SHP77 treated with DMSO at 0.1 percent for 48 hours (cell line): ENCODE results near the gene SIGLEC1.

Source experiments
- DNase-seq: peaks from one replicate; lab custom pipeline; 2025; lab: John Stamatoyannopoulos, UW

SIGLEC1 gene

DNA sequence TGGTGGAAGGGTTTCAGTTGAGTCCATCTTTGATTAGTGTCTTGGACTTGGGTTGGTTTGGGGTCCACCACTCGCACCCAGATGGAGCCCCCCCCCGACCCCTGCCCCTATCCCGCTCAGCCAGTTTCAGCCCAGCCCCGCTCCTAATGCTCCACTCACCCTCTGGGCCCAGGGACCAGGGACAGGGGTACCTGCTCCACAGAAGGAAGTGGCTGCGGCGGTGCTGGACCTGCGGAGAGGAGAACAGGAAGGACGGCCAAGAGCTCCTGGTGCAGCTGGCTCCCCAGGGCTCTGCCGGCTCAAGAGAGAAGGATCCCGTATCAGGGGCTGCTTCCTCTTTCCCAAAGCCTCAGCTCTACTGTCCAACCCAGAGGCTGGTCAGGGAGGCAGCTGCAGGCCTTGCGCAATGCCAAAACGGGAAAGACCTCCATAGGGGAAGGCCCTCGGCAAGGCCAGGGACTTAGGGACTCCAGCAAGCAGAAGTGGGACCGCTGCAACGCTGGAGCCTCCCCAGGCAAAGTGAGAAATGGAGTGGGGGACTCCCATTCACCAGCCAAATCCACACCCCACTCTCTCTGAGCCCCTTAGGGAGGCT lies at the start of gene SIGLEC1:
TSS of gene SIGLEC1 (minus strand) at position 322 of the 595 bp plus-strand sequence. CDS start 5,472 bp downstream, outside the sequence.
- DNase-seq = no peak

DNA sequence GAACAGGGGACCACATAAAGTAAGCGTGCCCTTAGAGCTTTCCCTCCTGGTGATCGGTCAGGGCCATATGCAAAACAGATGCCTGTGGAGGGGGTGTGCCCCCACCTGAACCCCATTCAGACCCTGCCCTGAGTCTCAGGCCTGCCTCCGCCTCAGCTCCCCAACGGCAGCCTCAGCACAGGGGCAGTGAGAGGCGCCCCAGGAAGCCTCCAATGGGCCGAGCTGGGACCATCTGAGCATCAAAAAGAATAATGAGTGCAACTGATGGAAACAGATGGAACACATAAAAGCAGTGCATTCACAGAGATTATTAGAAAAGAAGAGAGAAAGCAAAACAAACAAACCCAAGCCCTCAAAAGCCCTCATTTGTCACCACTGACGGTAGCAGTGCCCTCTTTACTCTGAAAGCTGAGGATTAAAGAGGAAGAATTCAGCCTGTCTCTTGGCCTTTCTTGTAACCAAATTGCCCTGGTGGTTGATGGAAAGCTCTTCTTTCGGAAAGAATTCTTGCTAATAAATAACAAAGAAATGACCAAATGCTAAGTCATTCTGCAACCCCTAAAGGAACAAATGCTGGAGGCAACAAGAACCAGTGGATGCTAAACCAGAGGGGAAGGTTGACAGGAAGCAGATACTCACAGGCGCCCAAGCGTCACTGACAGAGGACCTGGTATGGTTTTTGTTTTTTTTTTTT lies 48.4 kb upstream of the SIGLEC1 start:
- DNase-seq = no peak

- DNase-seq = no peak
Observed at GRCh38 chr20:3759884-3760283, 47.5 kb upstream of the SIGLEC1 start.

DNA sequence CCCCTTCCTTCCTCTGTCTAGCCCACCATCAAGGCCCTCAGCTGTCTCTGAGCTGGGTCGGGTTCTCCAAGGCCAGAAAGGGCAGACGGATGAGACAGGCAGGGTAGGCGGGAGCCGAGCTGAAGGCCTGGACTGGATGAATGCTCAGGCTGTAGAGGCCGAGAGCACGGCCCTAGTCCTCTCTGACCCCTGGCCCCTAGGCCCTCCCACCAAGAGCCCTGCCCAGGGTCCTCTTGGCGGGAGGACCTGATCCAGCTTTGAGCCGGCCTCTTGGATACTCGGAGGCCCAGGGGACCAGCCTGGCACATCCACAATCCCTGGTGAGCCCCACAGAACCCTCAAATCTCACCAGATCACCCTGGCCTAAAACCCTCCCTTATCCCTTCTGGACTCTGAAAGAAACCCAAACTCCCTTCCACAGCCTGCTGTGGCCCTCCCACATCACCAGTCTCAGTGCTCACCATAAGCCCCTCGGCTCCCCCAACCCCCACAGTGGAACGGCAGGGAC lies 47.0 kb upstream of the SIGLEC1 start:
- DNase-seq = no peak

- DNase-seq = no peak
Observed at GRCh38 chr20:3758566-3758965, 46.2 kb upstream of the SIGLEC1 start.

DNA sequence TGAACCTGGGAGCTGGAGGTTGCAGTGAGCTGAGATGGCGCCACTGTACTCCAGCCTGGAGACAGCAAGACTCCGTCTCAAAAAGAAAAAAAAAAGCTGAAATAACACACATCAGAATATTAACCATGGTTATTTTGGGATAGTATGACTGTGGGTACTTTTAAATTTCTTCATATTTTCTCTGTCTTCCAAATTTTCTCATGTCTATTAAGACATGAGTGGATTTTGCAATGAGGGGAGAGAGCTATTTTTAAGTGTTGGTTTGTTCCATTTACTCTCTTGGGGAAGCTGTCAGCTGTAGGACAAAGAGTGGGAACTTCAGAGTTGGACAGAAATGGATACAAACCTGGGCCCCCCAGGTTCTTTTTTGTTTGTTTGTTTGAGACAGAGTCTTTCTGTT lies 44.9 kb upstream of the SIGLEC1 start:
- DNase-seq = no peak

DNA sequence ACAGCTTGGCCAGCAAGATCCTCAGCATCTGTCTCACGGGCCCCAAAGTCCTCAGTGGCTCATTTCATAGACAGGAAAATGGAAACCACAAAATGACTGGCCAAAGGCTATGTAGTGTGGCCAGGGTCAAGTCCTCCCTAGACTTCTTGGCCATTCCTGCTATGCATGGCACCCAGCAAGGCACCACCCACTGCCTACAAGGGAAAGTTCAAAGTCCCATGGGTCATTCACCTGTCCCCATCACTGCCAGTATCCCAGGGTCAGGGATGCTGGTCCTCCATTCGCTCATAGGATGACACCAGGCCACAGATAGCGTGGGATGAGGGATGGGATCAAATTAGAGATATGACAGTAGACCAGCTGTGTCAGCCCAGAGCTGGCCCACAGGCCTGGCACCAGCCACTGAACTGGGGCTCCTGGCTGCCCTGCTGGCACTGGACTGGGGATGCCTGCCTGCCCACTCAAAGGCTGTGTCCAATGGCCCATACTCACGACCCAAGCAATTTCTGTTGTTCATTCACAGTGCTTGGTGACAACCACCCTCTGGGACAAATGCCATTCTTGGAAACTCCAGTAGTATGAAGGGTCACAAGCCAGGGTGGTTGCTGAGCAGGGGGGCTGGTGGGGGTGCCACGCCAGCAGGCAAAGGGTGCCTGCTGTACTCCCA lies 43.5 kb upstream of the SIGLEC1 start:
- no peak for DNase-seq

- no peak for DNase-seq
Observed at GRCh38 chr20:3755269-3755668, 42.9 kb upstream of the SIGLEC1 start.

GRCh38 chr20:3754276-3754630 lies 41.9 kb upstream of the SIGLEC1 start:
- no peak for DNase-seq

- DNase-seq = no peak
Observed at GRCh38 chr20:3753501-3754275, 41.3 kb upstream of the SIGLEC1 start.

DNA sequence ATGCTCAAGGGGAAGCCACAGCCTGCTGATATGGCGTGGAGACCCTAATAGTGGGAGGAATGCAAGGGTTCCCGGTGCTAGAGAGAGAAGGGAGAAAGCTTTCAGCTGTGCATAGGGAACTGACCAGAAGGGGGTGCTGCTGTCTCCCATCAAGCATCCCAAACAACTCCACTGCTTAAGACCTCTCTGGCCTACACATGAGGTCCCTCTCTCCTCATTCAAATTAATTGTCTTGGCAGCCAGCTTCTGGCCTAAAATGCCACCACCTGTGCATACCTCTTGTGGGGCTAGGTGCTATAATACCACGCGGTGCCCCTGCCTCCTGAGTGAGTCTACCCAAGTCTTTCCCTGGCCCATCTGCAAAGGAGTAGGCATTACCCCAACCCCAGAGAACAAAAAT lies 40.7 kb upstream of the SIGLEC1 start:
- no peak for DNase-seq

- DNase-seq = no peak
Observed at GRCh38 chr20:3752386-3752759, 40.0 kb upstream of the SIGLEC1 start.

DNA sequence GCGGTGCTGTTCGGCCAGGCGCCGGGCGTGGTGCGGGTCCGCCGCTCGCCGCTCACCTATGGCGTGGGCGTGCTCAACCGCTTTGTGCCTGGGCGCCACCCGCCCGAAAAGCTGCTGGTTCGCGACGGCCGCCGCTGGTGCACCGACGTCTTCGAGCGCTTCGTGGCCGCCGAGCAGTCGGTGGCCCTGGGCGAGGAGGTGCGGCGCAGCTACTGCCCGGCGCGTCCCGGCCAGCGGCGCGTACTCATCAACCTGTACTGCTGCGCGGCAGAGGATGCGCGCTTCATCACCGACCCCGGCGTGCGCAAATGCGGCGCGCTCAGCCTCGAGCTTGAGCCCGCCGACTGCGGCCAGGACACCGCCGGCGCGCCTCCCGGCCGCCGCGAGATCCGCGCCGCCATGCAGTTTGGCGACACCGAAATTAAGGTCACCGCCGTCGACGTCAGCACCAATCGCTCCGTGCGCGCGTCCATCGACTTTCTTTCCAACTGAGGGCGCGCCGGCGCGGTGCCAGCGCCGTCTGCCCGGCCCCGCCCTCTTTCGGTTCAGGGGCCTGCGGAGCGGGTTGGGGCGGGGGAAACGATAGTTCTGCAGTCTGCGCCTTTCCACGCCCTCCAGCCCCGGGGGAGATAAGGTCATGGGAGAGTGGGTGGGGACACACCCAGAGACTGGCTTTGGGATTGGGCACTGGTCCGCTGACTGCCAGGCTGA lies 39.4 kb upstream of the SIGLEC1 start:
- no peak for DNase-seq

GRCh38 chr20:3751305-3751674 lies 38.9 kb upstream of the SIGLEC1 start:
- no peak for DNase-seq

DNA sequence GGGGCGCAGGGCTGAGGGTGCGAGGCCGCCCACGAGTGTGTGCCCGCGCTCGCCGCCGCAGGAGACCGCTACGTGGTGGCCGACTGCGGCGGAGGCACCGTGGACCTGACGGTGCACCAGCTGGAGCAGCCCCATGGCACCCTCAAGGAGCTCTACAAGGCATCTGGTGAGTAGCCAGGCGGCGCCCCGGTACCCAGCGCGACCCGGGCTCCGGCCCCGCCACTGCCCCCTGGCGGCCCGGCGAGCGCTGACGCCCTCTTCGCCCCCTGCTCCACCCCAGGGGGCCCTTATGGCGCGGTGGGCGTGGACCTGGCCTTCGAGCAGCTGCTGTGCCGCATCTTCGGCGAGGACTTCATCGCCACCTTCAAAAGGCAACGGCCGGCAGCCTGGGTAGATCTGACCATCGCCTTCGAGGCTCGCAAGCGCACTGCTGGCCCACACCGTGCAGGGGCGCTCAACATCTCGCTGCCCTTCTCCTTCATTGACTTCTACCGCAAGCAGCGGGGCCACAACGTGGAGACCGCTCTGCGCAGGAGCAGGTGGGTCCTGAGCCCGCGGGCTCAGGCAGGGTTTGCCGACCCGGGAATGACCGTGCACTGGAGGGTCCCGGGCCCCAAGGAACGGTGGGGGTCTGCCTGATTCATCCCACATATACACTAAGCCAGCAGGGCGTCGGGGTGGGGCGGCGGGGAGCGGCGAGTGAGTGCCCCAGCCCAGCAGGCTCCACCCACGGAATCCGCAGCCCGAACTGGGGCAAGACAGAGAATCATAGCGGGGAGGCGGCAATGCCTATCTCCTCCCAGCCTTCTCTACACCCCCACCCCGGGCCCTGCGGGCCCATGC lies 37.5 kb upstream of the SIGLEC1 start:
- DNase-seq = no peak

- no peak for DNase-seq
Observed at GRCh38 chr20:3749087-3749688, 36.8 kb upstream of the SIGLEC1 start.

GRCh38 chr20:3748073-3748472 lies 35.7 kb upstream of the SIGLEC1 start:
- no peak for DNase-seq

- DNase-seq = no peak
Observed at GRCh38 chr20:3747471-3747870, 35.1 kb upstream of the SIGLEC1 start.

- DNase-seq = no peak
Observed at GRCh38 chr20:3745686-3746173, 33.3 kb upstream of the SIGLEC1 start.
